Heart right ventricle (tissue), 16 donors: ENCODE results near the gene E2F4. TPM values are rescaled to one million over a fixed set of nuclear protein-coding genes. Genes with fewer than 3 reads are reported as not detected.

Experiments used
- ATAC-seq, 8 donors: fragments of 200-7000 bp; cut with Tn5 transposase; one replicate each; pipeline ENCODE4 v1.9.1; 2020; ENCODE audit warnings: mild to moderate bottlenecking in 8 of 8, moderate library complexity in 8 of 8, moderate number of reproducible peaks in 1 of 8
- DNase-seq, 2 donors: peaks; one replicate each; pipeline ENCODE4 v3.0.0-alpha.2; 2020
- H3K27ac ChIP-seq, 10 donors: fragments of 200-600 bp; sonication (generic) in 2 of 10; one replicate each; pipeline versions ENCODE4 v1.5.0 to v1.8.0; 2020 to 2022; ENCODE audit warnings: mild to moderate bottlenecking in 3 of 10
- H3K27me3 ChIP-seq, 7 donors: fragments of 200-600 bp; one replicate each; pipeline ENCODE4 v1.8.0; 2021 to 2022; ENCODE audit warnings: mild to moderate bottlenecking in 2 of 7
- H3K36me3 ChIP-seq, 9 donors: fragments of 200-600 bp; sonication (generic) in 1 of 9; one replicate each; pipeline versions ENCODE4 v1.5.0 to v1.8.0; 2020 to 2022; ENCODE audit warnings: mild to moderate bottlenecking in 2 of 9
- H3K4me1 ChIP-seq, 9 donors: fragments of 200-600 bp; sonication (generic) in 1 of 9; one replicate each; pipeline versions ENCODE4 v1.5.0 to v1.8.0; 2020 to 2022; ENCODE audit warnings: mild to moderate bottlenecking in 4 of 9
- H3K4me3 ChIP-seq, 10 donors: fragments of 200-600 bp; sonication (generic) in 2 of 10; one replicate each; pipeline versions ENCODE4 v1.5.0 to v1.8.0; 2020 to 2022; ENCODE audit warnings: mild to moderate bottlenecking in 7 of 10, moderate library complexity in 2 of 10
- H3K9me3 ChIP-seq, 11 donors: fragments of 200-600 bp in 10 of 11; sonication (generic) in 2 of 11; one replicate each; pipeline versions ENCODE4 v1.5.0 to v1.8.0; 2013 to 2022; ENCODE audit warnings: mild to moderate bottlenecking in 2 of 11, control low read depth in 1 of 11, moderate library complexity in 1 of 11
- WGBS, 2 donors: extraction: QIAGEN DNeasy Blood & Tissue Kit; methylation state at CpG; one replicate each; pipeline ENCODE4 v1.1.7; 2013; ENCODE audit warnings: inconsistent platforms in 1 of 2; 5-methylcytosine and 5-hydroxymethylcytosine counted together
- intact Hi-C, 10 donors: fragments of 100-400 bp; cut with DNase I; formaldehyde crosslinking; loops; one replicate each; pipeline versions ENCODE4 v1.11.1 to v1.14.2; 2022
- polyA plus RNA-seq, 2 donors: library from polyadenylated mRNA; stranded (reverse); fragments of 200-250 nt; gene quantifications; one replicate each; pipeline ENCODE4 v1.2.3, GENCODE V29; 2013
- total RNA-seq, 10 donors: library from RNA; stranded (reverse); fragmentation: NEBNext Ultra II Directional in 3 of 10; extraction: Animal tissue kit (Norgen Biotek cat#: 25700) in 3 of 10; gene quantifications; one replicate each; pipeline versions ENCODE4 v1.2.1 to v1.2.4, GENCODE V29; 2021 to 2023
- TF ChIP-seq, protein P1 (sequence below), 9 donors: fragments of 200-600 bp; sonication (generic) in 2 of 9; IDR thresholded peaks; one replicate each; pipeline versions ENCODE4 v1.5.0 to v1.8.0; 2021 to 2022; ENCODE audit warnings: antibody characterized with exemption in 9 of 9, mild to moderate bottlenecking in 5 of 9, moderate library complexity in 1 of 9
- donor health status: Arrhythmogenic right ventricular cardiomyopathy.
- donor health status: ischemic (EF 13 %, LVEDD 7.1; RV severe dilation, severe dysfunction).
- donor health status: healthy with polysubstance abuse.
- donor health status: DM: no; HTN: yes; CAD: no.
- donor health status: DM: no; HTN: no; CAD: no.
- donor health status: ischemic (EF 25% LVEDD 6.9; RV normal size, moderate dysfunction).
- donor health status: ischemic (EF 25% LVEDD 5.7; RV mildly dilated, moderate dysfunction).
- donor health status: healthy.
- donor health status: DM: yes; HTN: yes; CAD: no.
- donor health status: Ischemic cardiomyopathy.
- donor health status: ischemic (EF 35%, LVEDD 5.7; RV mildly dilated, moderate dysfunction).
- donor health status: nonischemic (EF 11% LVEDD 7.7; RV severe dilation, severe dysfunction).
- donor health status: DM: yes; HTN: yes; CAD: no.
- donor health status: PGD.
- donor health status: ischemic (EF 29% LVEDD 5.4; RV normal size, mild dysfunction).
- donor health status: nonischemic (EF 23%, LVEDD 6.1; RV moderate dilation, normal function).

E2F4 gene
- total and polyA plus RNA-seq, 12 donors, result 21.9 to 45.6 (median 29.8) TPM

GRCh38 chr16:67177743-67178699 is 13.9 kb upstream of the E2F4 start:
- peaks cover 5 to 61% (median 43%) of the 10 kb centered on the region in 9 donors for H3K4me1 ChIP-seq
- H3K9me3 ChIP-seq, result no peaks in the 10 kb centered on the region
- H3K27ac ChIP-seq, result peak overlapping the region in 8 of 10 donors; percentile 15 to 64 (median 56)
- ATAC-seq (peak; percentile 10 to 43 (median 29)), DNase-seq (peak in 1 of 2 donors; percentile 71)
- intact Hi-C loops, result no loop called here
- WGBS, 2 donors, result 6% methylated on average over 66 to 73 of the region's 73 CpGs
- peaks cover 0 to 20% (median 0%) of the 10 kb centered on the region in 9 donors for H3K36me3 ChIP-seq
- TF ChIP-seq, protein P1, sequence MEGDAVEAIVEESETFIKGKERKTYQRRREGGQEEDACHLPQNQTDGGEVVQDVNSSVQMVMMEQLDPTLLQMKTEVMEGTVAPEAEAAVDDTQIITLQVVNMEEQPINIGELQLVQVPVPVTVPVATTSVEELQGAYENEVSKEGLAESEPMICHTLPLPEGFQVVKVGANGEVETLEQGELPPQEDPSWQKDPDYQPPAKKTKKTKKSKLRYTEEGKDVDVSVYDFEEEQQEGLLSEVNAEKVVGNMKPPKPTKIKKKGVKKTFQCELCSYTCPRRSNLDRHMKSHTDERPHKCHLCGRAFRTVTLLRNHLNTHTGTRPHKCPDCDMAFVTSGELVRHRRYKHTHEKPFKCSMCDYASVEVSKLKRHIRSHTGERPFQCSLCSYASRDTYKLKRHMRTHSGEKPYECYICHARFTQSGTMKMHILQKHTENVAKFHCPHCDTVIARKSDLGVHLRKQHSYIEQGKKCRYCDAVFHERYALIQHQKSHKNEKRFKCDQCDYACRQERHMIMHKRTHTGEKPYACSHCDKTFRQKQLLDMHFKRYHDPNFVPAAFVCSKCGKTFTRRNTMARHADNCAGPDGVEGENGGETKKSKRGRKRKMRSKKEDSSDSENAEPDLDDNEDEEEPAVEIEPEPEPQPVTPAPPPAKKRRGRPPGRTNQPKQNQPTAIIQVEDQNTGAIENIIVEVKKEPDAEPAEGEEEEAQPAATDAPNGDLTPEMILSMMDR (IDR thresholded peaks at IDR 0.05), result peak in 3 of 9 donors; percentile 8 to 23 (median 17)
- H3K27me3 ChIP-seq, result peaks cover 0 to 18% (median 0%) of the 10 kb centered on the region in 7 donors
- H3K4me3 ChIP-seq, result peak overlapping the region in 9 of 10 donors; percentile 19 to 63 (median 52)

GRCh38 chr16:67179421-67180080 is 12.4 kb upstream of the E2F4 start:
- 91 to 95% methylated on average over 13 of the region's 13 CpGs for WGBS, 2 donors
- Histone ChIP-seq H3K27me3 (peaks cover 0 to 8% (median 0%) of the 10 kb centered on the region in 7 donors), H3K9me3 (no peaks in the 10 kb centered on the region), H3K4me1 (peaks cover 4 to 54% (median 40%) of the 10 kb centered on the region in 9 donors), H3K36me3 (peaks cover 0 to 20% (median 0%) of the 10 kb centered on the region in 9 donors), H3K4me3 (no peak overlapping the region), H3K27ac (no peak overlapping the region)
- DNase-seq, result no peak
- no peak for ATAC-seq
- intact Hi-C loops, result loop anchor here in 7 of 10 donors (5.0 to 10.0 kb wide), 3 partner anchors 68 to 225 kb away; partner anchors contain the start of genes FHOD1 (in 1 of the 7) and SLC9A5 (in 1 of the 7)
- TF ChIP-seq, protein P1 (IDR thresholded peaks at IDR 0.05), result peak in 1 of 9 donors; percentile 4

GRCh38 chr16:67180166-67180565 is 11.8 kb upstream of the E2F4 start:
- no peaks in the 10 kb centered on the region for H3K9me3 ChIP-seq
- no peak for ATAC-seq
- peaks cover 0 to 5% (median 0%) of the 10 kb centered on the region in 7 donors for H3K27me3 ChIP-seq
- peaks cover 0 to 16% (median 0%) of the 10 kb centered on the region in 9 donors for H3K36me3 ChIP-seq
- no peak overlapping the region for H3K4me3 ChIP-seq
- DNase-seq, result no peak
- intact Hi-C loops, result loop anchor here in 7 of 10 donors (5.0 to 10.0 kb wide), 3 partner anchors 67 to 225 kb away; partner anchors contain the start of genes FHOD1 (in 1 of the 7) and SLC9A5 (in 1 of the 7)
- TF ChIP-seq, protein P1 (IDR thresholded peaks at IDR 0.05), result no peak
- no peak overlapping the region for H3K27ac ChIP-seq
- peaks cover 10 to 54% (median 40%) of the 10 kb centered on the region in 9 donors for H3K4me1 ChIP-seq
- WGBS, 2 donors, result 95% methylated on average over 16 of the region's 16 CpGs

GRCh38 chr16:67181346-67181745 is 10.6 kb upstream of the E2F4 start:
- 42 to 46% methylated on average over 2 of the region's 2 CpGs for WGBS, 2 donors
- no peak overlapping the region for H3K4me3 ChIP-seq
- DNase-seq, result no peak
- H3K27me3 ChIP-seq, result peaks cover 0 to 3% (median 0%) of the 10 kb centered on the region in 7 donors
- peaks cover 0 to 8% (median 0%) of the 10 kb centered on the region in 9 donors for H3K36me3 ChIP-seq
- no peaks in the 10 kb centered on the region for H3K9me3 ChIP-seq
- H3K4me1 ChIP-seq, result peaks cover 12 to 63% (median 45%) of the 10 kb centered on the region in 9 donors
- TF ChIP-seq, protein P1 (IDR thresholded peaks at IDR 0.05), result no peak
- no peak for ATAC-seq
- H3K27ac ChIP-seq, result peak overlapping the region in 3 of 10 donors; percentile 3 to 71 (median 23)
- intact Hi-C loops, result loop anchor here in 7 of 10 donors (5.0 to 10.0 kb wide), 3 partner anchors 66 to 227 kb away; partner anchors contain the start of genes FHOD1 (in 1 of the 7) and SLC9A5 (in 1 of the 7)
